ENCODE results near the gene CYP11A1. TPM values are rescaled to one million over a fixed set of nuclear protein-coding genes. Genes with fewer than 3 reads are reported as not detected.

CYP11A1 gene
- total and polyA plus RNA-seq, 3 donors from 2014 or later, result 74.3 to 76.4 (median 76.2) TPM

DNA sequence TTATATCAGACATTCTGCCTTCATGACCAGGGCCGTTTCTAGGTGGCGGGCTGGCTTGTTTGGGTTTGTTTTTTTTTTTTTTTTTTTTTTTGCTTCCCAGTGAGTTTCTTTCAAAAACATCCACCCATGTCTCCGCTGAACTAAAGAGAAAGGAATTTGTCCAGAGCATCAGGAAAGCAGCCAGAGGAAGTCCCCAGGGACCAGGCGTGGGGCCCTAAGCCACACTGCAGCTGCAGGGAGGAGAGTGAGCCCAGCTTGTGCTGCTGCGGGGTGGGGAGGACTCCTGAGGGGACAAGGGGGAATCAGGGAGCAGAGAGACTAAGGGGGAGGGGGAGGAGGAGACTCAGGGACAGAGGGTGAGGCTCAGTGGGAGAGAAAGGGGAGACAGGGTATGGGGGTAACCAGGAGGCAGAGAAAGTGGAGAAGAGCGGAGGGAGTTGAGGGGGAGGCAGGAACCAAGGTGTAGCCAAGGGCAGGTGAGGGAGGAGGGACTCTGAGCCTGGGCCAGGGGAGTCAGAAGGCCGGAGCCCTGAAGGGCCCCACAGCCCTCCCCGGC is 49.5 kb downstream of the CYP11A1 start:
- Histone ChIP-seq H3K27me3 (no peaks in the 10 kb centered on the region), H3K4me3 (no peak overlapping the region), H3K4me1 (peaks cover 41% of the 10 kb centered on the region), H3K36me3 (ENCODE audit: low read depth, missing control alignments) (no peaks in the 10 kb centered on the region), H3K27ac (peak overlapping the region; percentile 15 to 79), H3K9me3 (no peaks in the 10 kb centered on the region)
- TF ChIP-seq, protein P1, sequence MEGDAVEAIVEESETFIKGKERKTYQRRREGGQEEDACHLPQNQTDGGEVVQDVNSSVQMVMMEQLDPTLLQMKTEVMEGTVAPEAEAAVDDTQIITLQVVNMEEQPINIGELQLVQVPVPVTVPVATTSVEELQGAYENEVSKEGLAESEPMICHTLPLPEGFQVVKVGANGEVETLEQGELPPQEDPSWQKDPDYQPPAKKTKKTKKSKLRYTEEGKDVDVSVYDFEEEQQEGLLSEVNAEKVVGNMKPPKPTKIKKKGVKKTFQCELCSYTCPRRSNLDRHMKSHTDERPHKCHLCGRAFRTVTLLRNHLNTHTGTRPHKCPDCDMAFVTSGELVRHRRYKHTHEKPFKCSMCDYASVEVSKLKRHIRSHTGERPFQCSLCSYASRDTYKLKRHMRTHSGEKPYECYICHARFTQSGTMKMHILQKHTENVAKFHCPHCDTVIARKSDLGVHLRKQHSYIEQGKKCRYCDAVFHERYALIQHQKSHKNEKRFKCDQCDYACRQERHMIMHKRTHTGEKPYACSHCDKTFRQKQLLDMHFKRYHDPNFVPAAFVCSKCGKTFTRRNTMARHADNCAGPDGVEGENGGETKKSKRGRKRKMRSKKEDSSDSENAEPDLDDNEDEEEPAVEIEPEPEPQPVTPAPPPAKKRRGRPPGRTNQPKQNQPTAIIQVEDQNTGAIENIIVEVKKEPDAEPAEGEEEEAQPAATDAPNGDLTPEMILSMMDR (IDR thresholded peaks at IDR 0.05), result no peak
- TF ChIP-seq POLR2A (IDR thresholded peaks at IDR 0.05), result no peak
- peak; percentile 84 for DNase-seq
- intact Hi-C loops (cut with DNase I; ENCODE audit: low total_unique reads), result no loop called here
- WGBS, 2 donors, result 36 to 39% methylated on average over 7 to 8 of the region's 8 CpGs

DNA sequence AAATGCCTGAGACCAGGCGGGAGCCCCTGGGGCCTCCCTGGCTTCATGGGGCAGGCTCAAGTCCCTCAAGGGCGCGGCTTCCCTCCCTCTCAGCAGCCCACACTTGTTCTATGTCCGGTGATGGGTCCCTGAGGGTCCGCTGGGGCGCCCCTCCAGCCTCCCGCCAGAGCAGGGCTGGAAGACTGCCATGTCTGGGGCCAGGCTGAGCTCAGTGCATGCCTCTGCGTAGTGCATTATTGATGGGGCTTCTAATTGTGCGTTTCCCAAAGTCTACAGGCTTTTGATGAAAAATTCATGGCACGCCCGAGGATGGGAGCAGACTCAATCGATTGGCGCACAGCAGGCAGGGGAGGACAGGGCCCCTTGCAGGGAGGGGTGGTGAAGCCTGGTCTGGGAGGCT is 51.3 kb downstream of the CYP11A1 start:
- Histone ChIP-seq H3K27me3 (no peaks in the 10 kb centered on the region), H3K27ac (no peak overlapping the region), H3K9me3 (no peaks in the 10 kb centered on the region), H3K4me3 (no peak overlapping the region), H3K36me3 (ENCODE audit: low read depth, missing control alignments) (no peaks in the 10 kb centered on the region), H3K4me1 (peaks cover 41% of the 10 kb centered on the region)
- no peak for DNase-seq
- intact Hi-C loops (cut with DNase I; ENCODE audit: low total_unique reads), result no loop called here
- TF ChIP-seq, protein P1 (IDR thresholded peaks at IDR 0.05), result no peak
- no peak for TF ChIP-seq POLR2A (IDR thresholded peaks at IDR 0.05)
- WGBS, 2 donors, result 60 to 77% methylated on average over 2 to 13 of the region's 13 CpGs

DNA sequence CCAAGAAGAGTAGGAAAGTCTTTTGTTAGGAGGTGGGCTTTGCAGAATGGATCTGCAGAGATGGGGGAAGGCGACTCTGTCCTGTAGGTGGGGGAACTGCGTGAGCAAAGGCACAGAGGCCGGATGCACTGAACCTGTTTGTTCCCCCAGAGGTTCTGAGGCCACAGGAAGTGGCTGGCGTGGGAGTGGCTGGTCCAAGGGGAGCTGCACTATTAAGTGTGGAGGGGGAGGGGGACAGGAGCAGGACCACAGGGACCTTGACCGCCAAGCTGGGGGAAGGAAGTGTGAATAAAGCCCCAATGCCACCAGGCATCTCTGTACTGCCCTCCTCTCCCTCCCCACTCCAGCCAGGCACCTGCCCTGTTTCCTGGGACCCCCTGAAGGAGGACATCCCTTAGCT is 51.8 kb downstream of the CYP11A1 start:
- Histone ChIP-seq H3K4me1 (peaks cover 41% of the 10 kb centered on the region), H3K27ac (no peak overlapping the region), H3K4me3 (no peak overlapping the region), H3K36me3 (ENCODE audit: low read depth, missing control alignments) (no peaks in the 10 kb centered on the region), H3K9me3 (no peaks in the 10 kb centered on the region), H3K27me3 (no peaks in the 10 kb centered on the region)
- intact Hi-C loops (cut with DNase I; ENCODE audit: low total_unique reads), result no loop called here
- TF ChIP-seq, protein P1 (IDR thresholded peaks at IDR 0.05), result no peak
- TF ChIP-seq POLR2A (IDR thresholded peaks at IDR 0.05), result no peak
- 59 to 60% methylated on average over 5 of the region's 5 CpGs for WGBS, 2 donors
- no peak for DNase-seq

DNA sequence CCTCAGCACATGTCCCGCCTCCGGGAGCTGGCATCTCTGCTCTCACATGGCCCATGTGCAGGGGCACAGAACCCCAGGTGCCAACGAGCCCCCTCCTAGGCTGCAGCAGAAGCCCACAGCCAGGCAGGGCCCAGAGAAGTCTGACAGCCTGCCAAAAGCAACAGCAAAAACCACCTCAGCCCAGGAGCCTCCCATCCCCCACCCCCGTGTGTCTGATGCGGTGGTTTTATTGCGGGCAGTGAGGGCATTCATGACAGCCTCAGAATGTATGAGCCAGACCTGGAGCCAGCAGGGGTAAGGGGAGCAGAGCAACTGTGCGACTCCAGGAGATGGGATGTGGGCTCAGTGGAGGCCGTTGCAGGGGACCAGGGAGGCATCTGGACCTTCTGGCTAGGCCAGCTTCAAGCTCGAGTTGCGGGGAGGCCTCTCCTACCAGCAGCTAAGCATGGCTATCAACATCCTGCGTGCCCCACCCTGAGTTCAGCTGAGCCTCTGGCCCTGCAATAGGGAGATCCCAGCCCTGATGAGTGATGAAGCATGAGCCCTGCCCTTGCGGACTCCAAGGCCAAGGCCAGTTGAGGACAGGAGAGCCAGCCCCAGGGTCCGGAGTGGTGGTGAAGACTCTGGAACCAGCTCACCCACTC is 52.5 kb downstream of the CYP11A1 start:
- Histone ChIP-seq H3K27me3 (no peaks in the 10 kb centered on the region), H3K4me1 (peaks cover 35% of the 10 kb centered on the region), H3K27ac (no peak overlapping the region), H3K4me3 (no peak overlapping the region), H3K36me3 (ENCODE audit: low read depth, missing control alignments) (no peaks in the 10 kb centered on the region), H3K9me3 (no peaks in the 10 kb centered on the region)
- DNase-seq, result no peak
- no peak for TF ChIP-seq POLR2A (IDR thresholded peaks at IDR 0.05)
- TF ChIP-seq, protein P1 (IDR thresholded peaks at IDR 0.05), result no peak
- WGBS, 2 donors, result 85 to 93% methylated on average over 6 to 13 of the region's 13 CpGs
- intact Hi-C loops (cut with DNase I; ENCODE audit: low total_unique reads), result loop anchor here (5.0 kb wide), 1 partner anchor 188 kb away; no protein-coding TSS in a partner anchor

DNA sequence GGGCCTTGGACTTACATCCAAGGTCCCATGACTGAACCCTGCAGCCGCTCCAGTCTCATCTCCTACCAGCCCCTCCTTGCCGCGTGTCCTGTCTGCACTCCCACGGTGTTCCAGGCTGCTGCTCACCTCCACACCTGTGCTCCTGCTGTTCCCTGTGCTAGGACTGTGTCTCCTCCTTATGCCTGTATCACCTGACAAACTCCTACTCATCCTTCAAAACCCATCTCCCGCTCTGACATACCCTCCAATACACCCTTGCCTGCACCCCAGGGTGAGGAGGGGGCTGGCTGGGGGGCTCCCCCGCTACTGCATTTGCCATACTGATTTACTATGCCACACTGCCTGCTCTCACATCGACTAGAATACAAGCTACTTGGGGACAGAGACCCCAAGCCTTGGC is 53.6 kb downstream of the CYP11A1 start:
- intact Hi-C loops (cut with DNase I; ENCODE audit: low total_unique reads), result loop anchor here (5.0 kb wide), 1 partner anchor 187 kb away; no protein-coding TSS in a partner anchor
- H3K27ac ChIP-seq, result no peak overlapping the region
- peaks cover 25% of the 10 kb centered on the region for H3K4me1 ChIP-seq
- H3K9me3 ChIP-seq, result no peaks in the 10 kb centered on the region
- no peaks in the 10 kb centered on the region for H3K27me3 ChIP-seq
- no peak overlapping the region for H3K4me3 ChIP-seq
- TF ChIP-seq, protein P1 (IDR thresholded peaks at IDR 0.05), result no peak
- TF ChIP-seq POLR2A (IDR thresholded peaks at IDR 0.05), result no peak
- H3K36me3 ChIP-seq (ENCODE audit: low read depth, missing control alignments), result no peaks in the 10 kb centered on the region
- WGBS, 2 donors, result 73 to 86% methylated on average over 7 of the region's 7 CpGs
- no peak for DNase-seq

All from testis (tissue), 3 donors.